ENCODE data around the gene PDGFB. TPM values are rescaled to one million over a fixed set of nuclear protein-coding genes. Genes with fewer than 3 reads are reported as not detected.

Gene PDGFB
- total and polyA plus RNA-seq, 2 experiments from 2014 or later = 2.2 to 8.0 TPM

DNA sequence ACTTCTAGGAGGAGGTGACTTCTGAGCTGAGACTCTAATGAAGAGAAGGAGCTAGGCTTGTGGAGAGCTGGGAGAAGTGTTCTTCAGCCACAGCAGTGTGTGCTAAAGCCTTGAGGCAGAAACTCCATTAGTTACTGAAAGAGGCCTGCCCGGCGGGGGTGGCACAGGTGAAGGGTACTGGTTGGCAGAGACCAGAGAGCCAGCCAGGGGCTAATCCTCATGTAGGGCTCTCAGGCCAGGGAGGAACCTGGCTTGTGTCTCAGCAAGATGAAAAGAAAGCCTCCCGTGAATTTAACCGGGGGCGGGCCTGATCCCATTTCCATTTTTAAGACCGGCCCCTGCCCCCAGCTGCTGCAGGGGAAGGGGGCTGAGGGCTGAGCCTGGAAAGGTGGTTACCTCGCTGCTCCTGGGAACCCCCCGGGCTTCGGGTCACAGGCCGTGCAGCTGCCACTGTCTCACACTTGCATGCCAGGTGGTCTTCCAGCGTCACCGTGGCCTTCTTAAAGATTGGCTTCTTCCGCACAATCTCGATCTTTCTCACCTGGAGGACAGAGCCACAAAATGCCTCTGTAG is 15.0 kb downstream of the PDGFB start (continued):
- TF ChIP-seq, protein P1, sequence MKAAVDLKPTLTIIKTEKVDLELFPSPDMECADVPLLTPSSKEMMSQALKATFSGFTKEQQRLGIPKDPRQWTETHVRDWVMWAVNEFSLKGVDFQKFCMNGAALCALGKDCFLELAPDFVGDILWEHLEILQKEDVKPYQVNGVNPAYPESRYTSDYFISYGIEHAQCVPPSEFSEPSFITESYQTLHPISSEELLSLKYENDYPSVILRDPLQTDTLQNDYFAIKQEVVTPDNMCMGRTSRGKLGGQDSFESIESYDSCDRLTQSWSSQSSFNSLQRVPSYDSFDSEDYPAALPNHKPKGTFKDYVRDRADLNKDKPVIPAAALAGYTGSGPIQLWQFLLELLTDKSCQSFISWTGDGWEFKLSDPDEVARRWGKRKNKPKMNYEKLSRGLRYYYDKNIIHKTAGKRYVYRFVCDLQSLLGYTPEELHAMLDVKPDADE (IDR thresholded peaks at IDR 0.05) = no peak
- no peak for TF ChIP-seq POLR2AphosphoS5 (IDR thresholded peaks at IDR 0.05; ENCODE audit: low read depth)
- TF ChIP-seq, protein P2, sequence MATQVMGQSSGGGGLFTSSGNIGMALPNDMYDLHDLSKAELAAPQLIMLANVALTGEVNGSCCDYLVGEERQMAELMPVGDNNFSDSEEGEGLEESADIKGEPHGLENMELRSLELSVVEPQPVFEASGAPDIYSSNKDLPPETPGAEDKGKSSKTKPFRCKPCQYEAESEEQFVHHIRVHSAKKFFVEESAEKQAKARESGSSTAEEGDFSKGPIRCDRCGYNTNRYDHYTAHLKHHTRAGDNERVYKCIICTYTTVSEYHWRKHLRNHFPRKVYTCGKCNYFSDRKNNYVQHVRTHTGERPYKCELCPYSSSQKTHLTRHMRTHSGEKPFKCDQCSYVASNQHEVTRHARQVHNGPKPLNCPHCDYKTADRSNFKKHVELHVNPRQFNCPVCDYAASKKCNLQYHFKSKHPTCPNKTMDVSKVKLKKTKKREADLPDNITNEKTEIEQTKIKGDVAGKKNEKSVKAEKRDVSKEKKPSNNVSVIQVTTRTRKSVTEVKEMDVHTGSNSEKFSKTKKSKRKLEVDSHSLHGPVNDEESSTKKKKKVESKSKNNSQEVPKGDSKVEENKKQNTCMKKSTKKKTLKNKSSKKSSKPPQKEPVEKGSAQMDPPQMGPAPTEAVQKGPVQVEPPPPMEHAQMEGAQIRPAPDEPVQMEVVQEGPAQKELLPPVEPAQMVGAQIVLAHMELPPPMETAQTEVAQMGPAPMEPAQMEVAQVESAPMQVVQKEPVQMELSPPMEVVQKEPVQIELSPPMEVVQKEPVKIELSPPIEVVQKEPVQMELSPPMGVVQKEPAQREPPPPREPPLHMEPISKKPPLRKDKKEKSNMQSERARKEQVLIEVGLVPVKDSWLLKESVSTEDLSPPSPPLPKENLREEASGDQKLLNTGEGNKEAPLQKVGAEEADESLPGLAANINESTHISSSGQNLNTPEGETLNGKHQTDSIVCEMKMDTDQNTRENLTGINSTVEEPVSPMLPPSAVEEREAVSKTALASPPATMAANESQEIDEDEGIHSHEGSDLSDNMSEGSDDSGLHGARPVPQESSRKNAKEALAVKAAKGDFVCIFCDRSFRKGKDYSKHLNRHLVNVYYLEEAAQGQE (IDR thresholded peaks at IDR 0.05; ENCODE audit: unreplicated experiment) = no peak
- no peak for TF ChIP-seq STAT1 (IDR thresholded peaks at IDR 0.05; ENCODE audit: unreplicated experiment)
- TF ChIP-seq CREB1 (CRISPR knock-in tag; IDR thresholded peaks at IDR 0.05; ENCODE audit: low read depth) = no peak
- TF ChIP-seq EZH2phosphoT487 (IDR thresholded peaks at IDR 0.05; ENCODE audit: unreplicated experiment) = no peak
- TF ChIP-seq JUNB (IDR thresholded peaks at IDR 0.05; ENCODE audit: unreplicated experiment) = no peak

DNA sequence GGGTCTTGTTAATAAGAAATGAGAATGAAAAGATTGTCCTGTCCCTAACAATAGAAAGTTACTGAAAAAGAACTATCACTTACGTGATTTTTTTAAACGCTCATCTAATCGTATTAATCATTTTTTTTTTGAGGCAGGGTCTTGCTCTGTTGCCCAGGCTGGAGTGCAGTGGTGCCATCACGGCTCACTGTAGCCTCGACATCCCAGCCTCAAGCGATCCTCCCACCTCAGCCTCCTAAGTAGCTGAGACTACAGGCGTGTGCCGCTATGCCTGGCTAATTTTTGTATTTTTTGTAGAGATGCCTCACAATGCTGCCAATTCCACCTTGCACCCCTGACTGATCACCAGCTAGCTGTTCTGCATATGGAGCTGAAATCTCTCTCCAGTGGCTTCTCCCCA is 15.7 kb downstream of the PDGFB start:
- Mint-ChIP-seq H3K36me3 (ENCODE audit: low read depth) (peaks cover 33% of the 10 kb centered on the region), H3K4me1 (peaks cover 35% of the 10 kb centered on the region), H3K27me3 (ENCODE audit: insufficient read depth, low read depth, poor library complexity) (peaks cover 13% of the 10 kb centered on the region), H3K9me3 (peaks cover 3% of the 10 kb centered on the region; the same call in 2 of the 3 replicates), H3K27ac (no peak overlapping the region), H3K4me3 (peak overlapping the region; percentile 31; the same call in 1 of the 3 replicates)
- H3K4me1 ChIP-seq (ENCODE audit: insufficient read depth) = peaks cover 21% of the 10 kb centered on the region
- ATAC-seq (no peak), DNase-seq (ENCODE audit: low spot score) (no peak)
- H3K27ac ChIP-seq (ENCODE audit: low read depth) = peak overlapping the region; percentile 97
- H3K4me3 ChIP-seq = peak overlapping the region; percentile 37; the same call in 1 of the 2 replicates
- no peaks in the 10 kb centered on the region for H3K9me2 ChIP-seq (ENCODE audit: insufficient read depth)
- no peaks in the 10 kb centered on the region for H3K79me2 ChIP-seq (replicated peaks; ENCODE audit: insufficient read depth)
- H2AFZ ChIP-seq = no peak overlapping the region
- peaks cover 5% of the 10 kb centered on the region; the same call in 1 of the 2 replicates for H3K27me3 ChIP-seq (ENCODE audit: insufficient read depth)
- no peaks in the 10 kb centered on the region for H3K36me3 ChIP-seq (ENCODE audit: insufficient read depth)
- H4K20me1 ChIP-seq (replicated peaks; ENCODE audit: insufficient read depth) = no peaks in the 10 kb centered on the region
- H3K4me2 ChIP-seq = peak overlapping the region; percentile 73
- H3F3A ChIP-seq (replicated peaks; ENCODE audit: low read depth) = peaks cover 14% of the 10 kb centered on the region
- TF ChIP-seq EZH2 (IDR thresholded peaks at IDR 0.05; ENCODE audit: low read depth, unreplicated experiment) (no peak), NANOG (IDR thresholded peaks at IDR 0.05; ENCODE audit: borderline replicate concordance) (no peak), ZNF331 (CRISPR knock-in tag; IDR thresholded peaks at IDR 0.05; ENCODE audit: low read depth) (no peak)
- TF ChIP-seq, protein P2 (IDR thresholded peaks at IDR 0.05; ENCODE audit: unreplicated experiment) = no peak
- TF ChIP-seq, protein P3, sequence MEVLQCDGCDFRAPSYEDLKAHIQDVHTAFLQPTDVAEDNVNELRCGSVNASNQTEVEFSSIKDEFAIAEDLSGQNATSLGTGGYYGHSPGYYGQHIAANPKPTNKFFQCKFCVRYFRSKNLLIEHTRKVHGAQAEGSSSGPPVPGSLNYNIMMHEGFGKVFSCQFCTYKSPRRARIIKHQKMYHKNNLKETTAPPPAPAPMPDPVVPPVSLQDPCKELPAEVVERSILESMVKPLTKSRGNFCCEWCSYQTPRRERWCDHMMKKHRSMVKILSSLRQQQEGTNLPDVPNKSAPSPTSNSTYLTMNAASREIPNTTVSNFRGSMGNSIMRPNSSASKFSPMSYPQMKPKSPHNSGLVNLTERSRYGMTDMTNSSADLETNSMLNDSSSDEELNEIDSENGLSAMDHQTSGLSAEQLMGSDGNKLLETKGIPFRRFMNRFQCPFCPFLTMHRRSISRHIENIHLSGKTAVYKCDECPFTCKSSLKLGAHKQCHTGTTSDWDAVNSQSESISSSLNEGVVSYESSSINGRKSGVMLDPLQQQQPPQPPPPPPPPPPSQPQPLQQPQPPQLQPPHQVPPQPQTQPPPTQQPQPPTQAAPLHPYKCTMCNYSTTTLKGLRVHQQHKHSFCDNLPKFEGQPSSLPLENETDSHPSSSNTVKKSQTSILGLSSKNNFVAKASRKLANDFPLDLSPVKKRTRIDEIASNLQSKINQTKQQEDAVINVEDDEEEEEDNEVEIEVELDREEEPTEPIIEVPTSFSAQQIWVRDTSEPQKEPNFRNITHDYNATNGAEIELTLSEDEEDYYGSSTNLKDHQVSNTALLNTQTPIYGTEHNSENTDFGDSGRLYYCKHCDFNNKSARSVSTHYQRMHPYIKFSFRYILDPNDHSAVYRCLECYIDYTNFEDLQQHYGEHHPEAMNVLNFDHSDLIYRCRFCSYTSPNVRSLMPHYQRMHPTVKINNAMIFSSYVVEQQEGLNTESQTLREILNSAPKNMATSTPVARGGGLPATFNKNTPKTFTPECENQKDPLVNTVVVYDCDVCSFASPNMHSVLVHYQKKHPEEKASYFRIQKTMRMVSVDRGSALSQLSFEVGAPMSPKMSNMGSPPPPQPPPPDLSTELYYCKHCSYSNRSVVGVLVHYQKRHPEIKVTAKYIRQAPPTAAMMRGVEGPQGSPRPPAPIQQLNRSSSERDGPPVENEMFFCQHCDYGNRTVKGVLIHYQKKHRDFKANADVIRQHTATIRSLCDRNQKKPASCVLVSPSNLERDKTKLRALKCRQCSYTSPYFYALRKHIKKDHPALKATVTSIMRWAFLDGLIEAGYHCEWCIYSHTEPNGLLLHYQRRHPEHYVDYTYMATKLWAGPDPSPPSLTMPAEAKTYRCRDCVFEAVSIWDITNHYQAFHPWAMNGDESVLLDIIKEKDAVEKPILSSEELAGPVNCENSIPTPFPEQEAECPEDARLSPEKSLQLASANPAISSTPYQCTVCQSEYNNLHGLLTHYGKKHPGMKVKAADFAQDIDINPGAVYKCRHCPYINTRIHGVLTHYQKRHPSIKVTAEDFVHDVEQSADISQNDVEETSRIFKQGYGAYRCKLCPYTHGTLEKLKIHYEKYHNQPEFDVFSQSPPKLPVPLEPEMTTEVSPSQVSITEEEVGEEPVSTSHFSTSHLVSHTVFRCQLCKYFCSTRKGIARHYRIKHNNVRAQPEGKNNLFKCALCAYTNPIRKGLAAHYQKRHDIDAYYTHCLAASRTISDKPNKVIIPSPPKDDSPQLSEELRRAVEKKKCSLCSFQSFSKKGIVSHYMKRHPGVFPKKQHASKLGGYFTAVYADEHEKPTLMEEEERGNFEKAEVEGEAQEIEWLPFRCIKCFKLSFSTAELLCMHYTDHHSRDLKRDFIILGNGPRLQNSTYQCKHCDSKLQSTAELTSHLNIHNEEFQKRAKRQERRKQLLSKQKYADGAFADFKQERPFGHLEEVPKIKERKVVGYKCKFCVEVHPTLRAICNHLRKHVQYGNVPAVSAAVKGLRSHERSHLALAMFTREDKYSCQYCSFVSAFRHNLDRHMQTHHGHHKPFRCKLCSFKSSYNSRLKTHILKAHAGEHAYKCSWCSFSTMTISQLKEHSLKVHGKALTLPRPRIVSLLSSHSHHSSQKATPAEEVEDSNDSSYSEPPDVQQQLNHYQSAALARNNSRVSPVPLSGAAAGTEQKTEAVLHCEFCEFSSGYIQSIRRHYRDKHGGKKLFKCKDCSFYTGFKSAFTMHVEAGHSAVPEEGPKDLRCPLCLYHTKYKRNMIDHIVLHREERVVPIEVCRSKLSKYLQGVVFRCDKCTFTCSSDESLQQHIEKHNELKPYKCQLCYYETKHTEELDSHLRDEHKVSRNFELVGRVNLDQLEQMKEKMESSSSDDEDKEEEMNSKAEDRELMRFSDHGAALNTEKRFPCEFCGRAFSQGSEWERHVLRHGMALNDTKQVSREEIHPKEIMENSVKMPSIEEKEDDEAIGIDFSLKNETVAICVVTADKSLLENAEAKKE (CRISPR knock-in tag; IDR thresholded peaks at IDR 0.05) = no peak

Data from GM23338 (cell line).